WI38 (cell line): Measurements from ENCODE around the gene MPST.

Source experiments
- H3K4me3 ChIP-seq: 2 replicates; pipeline ENCODE4 v1.5.1; 2011; ENCODE audit warnings: low read depth, mild to moderate bottlenecking, control low read depth, low read length
- CTCF ChIP-seq: IDR thresholded peaks from 2 replicates; pipeline ENCODE4 v1.5.1; 2012; ENCODE audit warnings: low read depth, mild to moderate bottlenecking, control low read depth, low read length

Gene MPST

GRCh38 chr22:37063431-37064420 is 44.2 kb downstream of the MPST start:
- no peak for TF ChIP-seq CTCF
- no peak overlapping the region for H3K4me3 ChIP-seq

- H3K4me3 ChIP-seq = no peak overlapping the region
- no peak for TF ChIP-seq CTCF
Measured at GRCh38 chr22:37064553-37064952, 45.0 kb downstream of the MPST start.

- H3K4me3 ChIP-seq = no peak overlapping the region
- no peak for TF ChIP-seq CTCF
Measured at GRCh38 chr22:37065180-37065579, 45.6 kb downstream of the MPST start.

- TF ChIP-seq CTCF = no peak
- no peak overlapping the region for H3K4me3 ChIP-seq
Measured at GRCh38 chr22:37065961-37066360, 46.4 kb downstream of the MPST start.

GRCh38 chr22:37067428-37067827 is 47.9 kb downstream of the MPST start:
- H3K4me3 ChIP-seq = no peak overlapping the region
- TF ChIP-seq CTCF = no peak

- TF ChIP-seq CTCF = no peak
- no peak overlapping the region for H3K4me3 ChIP-seq
Measured at GRCh38 chr22:37068859-37069258, 49.3 kb downstream of the MPST start.

- no peak for TF ChIP-seq CTCF
- H3K4me3 ChIP-seq = no peak overlapping the region
Measured at GRCh38 chr22:37069319-37069718, 49.8 kb downstream of the MPST start.
